Chondrocyte (in vitro differentiated cells): ENCODE results near the gene DOK5. TPM values are rescaled to one million over a fixed set of nuclear protein-coding genes. Genes with fewer than 3 reads are reported as not detected.

Source experiments
- DNase-seq: peaks from one replicate; pipeline ENCODE4 v3.0.0; 2021; ENCODE audit warnings: mixed read lengths, low spot score
- H3K27ac Mint-ChIP-seq: one replicate; pipeline ENCODE4 v1.8.0; 2021; ENCODE audit warnings: mild to moderate bottlenecking, moderate library complexity, mixed read lengths; ENCODE audit not compliant: unreplicated experiment
- H3K27me3 Mint-ChIP-seq: 2 replicates; pipeline ENCODE4 v1.8.0; 2021; ENCODE audit warnings: low read depth, mixed read lengths
- H3K36me3 Mint-ChIP-seq: 2 replicates; pipeline ENCODE4 v1.8.0; 2021; ENCODE audit warnings: low read depth, mixed read lengths
- H3K4me1 Mint-ChIP-seq: 2 replicates; pipeline ENCODE4 v1.8.0; 2021; ENCODE audit warnings: low read depth, mild to moderate bottlenecking, mixed read lengths
- H3K4me3 Mint-ChIP-seq: one replicate; pipeline ENCODE4 v1.8.0; 2021; ENCODE audit warnings: mild to moderate bottlenecking, moderate library complexity, mixed read lengths; ENCODE audit not compliant: unreplicated experiment
- H3K9me3 Mint-ChIP-seq: 2 replicates; pipeline ENCODE4 v1.8.0; 2021; ENCODE audit warnings: low read depth, mixed read lengths
- CTCF ChIP-seq: fragments of 200-600 bp; sonication (generic); IDR thresholded peaks from 2 replicates; pipeline ENCODE4 v1.5.0; 2021; ENCODE audit warnings: antibody characterized with exemption, mild to moderate bottlenecking, moderate library complexity
- total RNA-seq: library from RNA; stranded (reverse); gene quantifications from 3 replicates; pipeline ENCODE4 v1.2.1, GENCODE V29; 2021

Gene DOK5
- total RNA-seq, 1 donor from 2014 or later: 8.7 TPM

GRCh38 chr20:54596651-54597050 is 121.3 kb downstream of the DOK5 start:
- H3K27ac Mint-ChIP-seq: no peak overlapping the region
- no peaks in the 10 kb centered on the region for H3K27me3 Mint-ChIP-seq
- H3K9me3 Mint-ChIP-seq: peaks cover 6% of the 10 kb centered on the region
- TF ChIP-seq CTCF: no peak
- H3K36me3 Mint-ChIP-seq: peaks cover 7% of the 10 kb centered on the region
- DNase-seq: no peak
- H3K4me1 Mint-ChIP-seq: no peaks in the 10 kb centered on the region
- H3K4me3 Mint-ChIP-seq: no peak overlapping the region

DNA sequence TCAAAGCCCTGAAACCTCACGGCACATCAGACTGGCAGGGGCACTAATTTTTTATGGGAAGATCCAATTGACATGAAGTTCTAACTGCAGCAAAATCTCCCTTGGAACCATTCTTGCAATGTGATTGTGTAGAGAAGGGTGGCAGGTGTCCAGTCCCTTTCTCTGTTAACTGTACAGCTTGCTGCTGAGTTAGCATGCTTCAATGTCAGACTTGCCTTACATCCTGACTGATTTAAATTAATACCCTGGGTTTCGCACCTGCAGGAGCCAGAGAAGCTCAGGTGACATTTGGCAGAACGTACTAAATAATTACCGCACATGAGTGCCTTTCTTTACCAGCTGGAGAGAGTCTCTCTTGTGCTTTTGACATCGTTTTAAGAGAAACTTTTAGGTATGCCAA is 123.0 kb downstream of the DOK5 start:
- no peak overlapping the region for H3K27ac Mint-ChIP-seq
- no peak overlapping the region for H3K4me3 Mint-ChIP-seq
- no peak for DNase-seq
- no peaks in the 10 kb centered on the region for H3K4me1 Mint-ChIP-seq
- peaks cover 6% of the 10 kb centered on the region for H3K9me3 Mint-ChIP-seq
- no peak for TF ChIP-seq CTCF
- H3K27me3 Mint-ChIP-seq: no peaks in the 10 kb centered on the region
- peaks cover 7% of the 10 kb centered on the region for H3K36me3 Mint-ChIP-seq

DNA sequence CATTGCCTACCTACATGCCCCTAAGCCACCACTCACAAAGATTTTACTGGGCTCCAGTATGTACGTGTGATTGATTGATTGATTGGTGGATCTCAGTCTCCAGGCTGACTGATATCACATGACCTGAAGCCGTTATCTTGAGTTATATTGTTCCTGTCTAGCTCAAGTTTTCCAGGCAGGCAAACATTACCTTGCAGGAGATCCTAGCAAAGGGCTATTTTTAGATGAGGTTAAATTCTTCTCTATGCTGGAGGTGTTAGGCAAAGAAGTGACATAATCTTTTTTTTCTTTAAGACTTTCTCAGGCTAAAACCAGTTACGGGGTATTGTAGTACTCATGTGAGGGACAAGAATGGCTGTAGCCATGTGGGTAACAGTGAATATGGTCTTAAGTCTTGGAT is 125.2 kb downstream of the DOK5 start:
- TF ChIP-seq CTCF: no peak
- Mint-ChIP-seq H3K27ac (no peak overlapping the region), H3K9me3 (peaks cover 6% of the 10 kb centered on the region), H3K4me1 (no peaks in the 10 kb centered on the region), H3K27me3 (no peaks in the 10 kb centered on the region), H3K4me3 (no peak overlapping the region), H3K36me3 (peaks cover 6% of the 10 kb centered on the region)
- no peak for DNase-seq

DNA sequence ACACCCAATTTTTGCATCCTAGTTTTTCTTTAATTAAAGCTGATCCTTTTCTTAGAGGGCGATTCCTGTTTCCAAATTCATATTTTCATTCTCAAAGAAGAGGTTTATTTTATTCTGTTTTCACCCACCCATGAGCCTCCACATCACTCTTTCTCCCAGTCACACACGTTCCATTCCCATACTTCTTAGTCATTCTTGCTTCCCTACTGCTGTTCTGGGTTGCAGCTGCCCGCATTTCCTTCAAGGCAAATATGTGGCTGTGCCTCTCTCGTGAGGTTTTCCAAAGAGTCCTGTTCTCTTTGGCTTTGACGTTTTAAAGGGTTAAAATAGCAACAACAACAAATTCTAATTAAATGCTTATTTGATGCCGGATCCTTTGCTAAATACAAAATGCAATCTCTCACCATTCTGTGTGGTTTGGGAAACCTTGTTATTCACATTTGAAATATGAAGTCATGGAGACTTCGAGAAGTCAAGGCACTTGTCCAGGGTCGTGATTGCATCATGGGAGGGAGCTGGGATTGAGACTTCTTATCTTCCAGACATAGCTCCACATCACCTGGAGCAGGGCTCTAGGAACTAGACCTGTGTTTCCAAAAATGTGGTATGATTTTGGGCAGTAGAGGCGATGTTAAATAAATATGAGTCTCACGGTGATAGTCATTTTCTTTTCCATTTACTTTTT is 126.6 kb downstream of the DOK5 start:
- H3K4me3 Mint-ChIP-seq: no peak overlapping the region
- no peaks in the 10 kb centered on the region for H3K27me3 Mint-ChIP-seq
- peaks cover 6% of the 10 kb centered on the region for H3K9me3 Mint-ChIP-seq
- no peak for TF ChIP-seq CTCF
- no peak overlapping the region for H3K27ac Mint-ChIP-seq
- DNase-seq: no peak
- H3K4me1 Mint-ChIP-seq: no peaks in the 10 kb centered on the region
- H3K36me3 Mint-ChIP-seq: peaks cover 6% of the 10 kb centered on the region

- DNase-seq: no peak
- TF ChIP-seq CTCF: no peak
- Mint-ChIP-seq H3K4me3 (no peak overlapping the region), H3K27ac (no peak overlapping the region), H3K36me3 (no peaks in the 10 kb centered on the region), H3K27me3 (no peaks in the 10 kb centered on the region), H3K9me3 (no peaks in the 10 kb centered on the region), H3K4me1 (no peaks in the 10 kb centered on the region)
Measured at GRCh38 chr20:54605319-54605718, 129.9 kb downstream of the DOK5 start.
